OCI-LY1 (cell line): Measurements from ENCODE around the gene COA3.

ENCODE experiments used
- H2AFZ ChIP-seq: fragments of 200-600 bp; sonication (generic), shearing (Covaris generic); 2 replicates; pipeline ENCODE4 v1.6.0; 2014; ENCODE audit warnings: antibody characterized with exemption, mild to moderate bottlenecking, low read length
- H3F3A ChIP-seq: fragments of 200-600 bp; sonication (generic), shearing (Covaris generic); 2 replicates; pipeline ENCODE4 v1.6.0; 2014; ENCODE audit warnings: mild to moderate bottlenecking, antibody characterized with exemption, low read length, moderate library complexity; ENCODE audit not compliant: insufficient read depth
- H3K27ac ChIP-seq: fragments of 200-600 bp; sonication (generic); 2 replicates; pipeline ENCODE4 v1.5.1; 2014; ENCODE audit warnings: low read length, mixed run types, mild to moderate bottlenecking, low read depth; ENCODE audit not compliant: poor library complexity, severe bottlenecking
- H3K27me3 ChIP-seq: fragments of 200-600 bp; sonication (generic); 2 replicates; pipeline ENCODE4 v1.6.0; 2014; ENCODE audit warnings: antibody characterized with exemption, mild to moderate bottlenecking, low read length, moderate library complexity; ENCODE audit not compliant: insufficient read depth
- H3K36me3 ChIP-seq: fragments of 200-600 bp; sonication (generic); 2 replicates; pipeline ENCODE4 v1.6.1; 2014; ENCODE audit warnings: mild to moderate bottlenecking, antibody characterized with exemption, low read length, moderate library complexity, mixed read lengths; ENCODE audit not compliant: insufficient read depth
- H3K4me1 ChIP-seq: fragments of 200-600 bp; sonication (generic); 2 replicates; pipeline ENCODE4 v1.5.1; 2014; ENCODE audit warnings: mild to moderate bottlenecking, low read length, moderate library complexity; ENCODE audit not compliant: insufficient read depth, severe bottlenecking
- H3K4me2 ChIP-seq: fragments of 200-600 bp; sonication (generic), shearing (Covaris generic); 2 replicates; pipeline ENCODE4 v1.6.1; 2014; ENCODE audit warnings: low read length
- H3K4me3 ChIP-seq: fragments of 200-600 bp; sonication (generic); 2 replicates; pipeline ENCODE4 v1.5.1; 2014; ENCODE audit warnings: low read length, low read depth, mild to moderate bottlenecking, mixed read lengths; ENCODE audit not compliant: poor library complexity, severe bottlenecking
- H3K79me2 ChIP-seq: fragments of 200-600 bp; shearing (Covaris generic); 2 replicates; pipeline ENCODE4 v1.6.1; 2016; ENCODE audit warnings: mixed run types, low read length, mixed read lengths; ENCODE audit not compliant: insufficient read depth
- H3K9ac ChIP-seq: fragments of 200-600 bp; sonication (generic), shearing (Covaris generic); 2 replicates; pipeline ENCODE4 v1.6.1; 2014; ENCODE audit warnings: mild to moderate bottlenecking, low read length, mixed read lengths
- H3K9me2 ChIP-seq: fragments of 200-600 bp; sonication (generic), shearing (Covaris generic); 2 replicates; pipeline ENCODE4 v1.6.1; 2014; ENCODE audit warnings: low read depth, mild to moderate bottlenecking, low read length, mixed read lengths
- H3K9me3 ChIP-seq: fragments of 200-600 bp; shearing (Covaris generic); 2 replicates; pipeline ENCODE4 v1.6.1; 2014; ENCODE audit warnings: low read length, mixed read lengths
- H4K20me1 ChIP-seq: fragments of 200-600 bp; sonication (generic), shearing (Covaris generic); 2 replicates; pipeline ENCODE4 v1.6.0; 2016; ENCODE audit warnings: mild to moderate bottlenecking, low read length; ENCODE audit not compliant: insufficient read depth
- EZH2 ChIP-seq: fragments of 200-600 bp; sonication (generic), shearing (Covaris generic); IDR thresholded peaks from 2 replicates; pipeline ENCODE4 v1.8.0; 2017; ENCODE audit warnings: borderline replicate concordance, mixed run types, mild to moderate bottlenecking, antibody characterized with exemption, low read length, moderate library complexity, mixed read lengths
- TF ChIP-seq, protein P1 (sequence below): fragments of 200-600 bp; sonication (generic), shearing (Covaris generic); IDR thresholded peaks from 2 replicates; pipeline ENCODE4 v1.5.1; 2017; ENCODE audit warnings: mild to moderate bottlenecking, antibody characterized with exemption, low read length, moderate library complexity, mixed read lengths

Gene COA3

GRCh38 chr17:42818379-42818778 is 19.9 kb upstream of the COA3 start:
- Histone ChIP-seq H3K9me2 (no peaks in the 10 kb centered on the region), H3K79me2 (peaks cover 3% of the 10 kb centered on the region), H3F3A (0 out of 2 replicates have a peak, but pooled peaks cover 8% of the 10 kb centered on the region), H3K9ac (no peak overlapping the region), H3K9me3 (no peaks in the 10 kb centered on the region), H3K36me3 (peaks cover 78% of the 10 kb centered on the region), H2AFZ (no peak overlapping the region), H3K4me1 (peaks cover 13% of the 10 kb centered on the region), H3K4me2 (no peak overlapping the region), H3K27me3 (no peaks in the 10 kb centered on the region), H4K20me1 (no peaks in the 10 kb centered on the region), H3K27ac (no peak overlapping the region), H3K4me3 (no peak overlapping the region)
- no peak for TF ChIP-seq EZH2
- TF ChIP-seq, protein P1, sequence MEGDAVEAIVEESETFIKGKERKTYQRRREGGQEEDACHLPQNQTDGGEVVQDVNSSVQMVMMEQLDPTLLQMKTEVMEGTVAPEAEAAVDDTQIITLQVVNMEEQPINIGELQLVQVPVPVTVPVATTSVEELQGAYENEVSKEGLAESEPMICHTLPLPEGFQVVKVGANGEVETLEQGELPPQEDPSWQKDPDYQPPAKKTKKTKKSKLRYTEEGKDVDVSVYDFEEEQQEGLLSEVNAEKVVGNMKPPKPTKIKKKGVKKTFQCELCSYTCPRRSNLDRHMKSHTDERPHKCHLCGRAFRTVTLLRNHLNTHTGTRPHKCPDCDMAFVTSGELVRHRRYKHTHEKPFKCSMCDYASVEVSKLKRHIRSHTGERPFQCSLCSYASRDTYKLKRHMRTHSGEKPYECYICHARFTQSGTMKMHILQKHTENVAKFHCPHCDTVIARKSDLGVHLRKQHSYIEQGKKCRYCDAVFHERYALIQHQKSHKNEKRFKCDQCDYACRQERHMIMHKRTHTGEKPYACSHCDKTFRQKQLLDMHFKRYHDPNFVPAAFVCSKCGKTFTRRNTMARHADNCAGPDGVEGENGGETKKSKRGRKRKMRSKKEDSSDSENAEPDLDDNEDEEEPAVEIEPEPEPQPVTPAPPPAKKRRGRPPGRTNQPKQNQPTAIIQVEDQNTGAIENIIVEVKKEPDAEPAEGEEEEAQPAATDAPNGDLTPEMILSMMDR: no peak

DNA sequence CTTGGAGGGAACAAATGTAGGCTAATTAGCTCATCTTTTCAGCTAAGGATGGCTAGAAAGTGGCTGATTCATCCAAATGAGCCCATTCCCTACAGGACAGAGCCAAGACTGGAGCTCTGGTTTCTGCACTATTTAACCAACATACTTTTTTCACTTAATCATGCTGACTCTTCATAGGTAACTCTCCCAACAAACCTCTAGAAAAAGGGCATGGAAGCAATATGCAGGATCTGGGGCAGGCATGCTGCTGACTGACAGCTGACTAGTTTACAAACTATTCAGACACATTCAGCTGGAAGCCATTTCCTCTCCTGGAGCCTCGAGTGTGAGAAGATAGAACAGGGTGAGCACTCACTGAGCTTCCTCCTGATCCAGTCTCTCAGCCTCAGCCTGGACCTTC is 19.4 kb upstream of the COA3 start:
- no peak overlapping the region for H2AFZ ChIP-seq
- H3K79me2 ChIP-seq: no peaks in the 10 kb centered on the region; the same call in 1 of the 2 replicates
- H3K9ac ChIP-seq: no peak overlapping the region
- H3K4me1 ChIP-seq: peaks cover 8% of the 10 kb centered on the region
- H3K36me3 ChIP-seq: peaks cover 82% of the 10 kb centered on the region
- H3F3A ChIP-seq: 0 out of 2 replicates have a peak, but pooled peaks cover 8% of the 10 kb centered on the region
- H4K20me1 ChIP-seq: no peaks in the 10 kb centered on the region
- TF ChIP-seq, protein P1: no peak
- H3K4me3 ChIP-seq: no peak overlapping the region
- H3K27ac ChIP-seq: no peak overlapping the region
- no peaks in the 10 kb centered on the region for H3K9me3 ChIP-seq
- no peaks in the 10 kb centered on the region for H3K27me3 ChIP-seq
- no peak overlapping the region for H3K4me2 ChIP-seq
- no peaks in the 10 kb centered on the region for H3K9me2 ChIP-seq

DNA sequence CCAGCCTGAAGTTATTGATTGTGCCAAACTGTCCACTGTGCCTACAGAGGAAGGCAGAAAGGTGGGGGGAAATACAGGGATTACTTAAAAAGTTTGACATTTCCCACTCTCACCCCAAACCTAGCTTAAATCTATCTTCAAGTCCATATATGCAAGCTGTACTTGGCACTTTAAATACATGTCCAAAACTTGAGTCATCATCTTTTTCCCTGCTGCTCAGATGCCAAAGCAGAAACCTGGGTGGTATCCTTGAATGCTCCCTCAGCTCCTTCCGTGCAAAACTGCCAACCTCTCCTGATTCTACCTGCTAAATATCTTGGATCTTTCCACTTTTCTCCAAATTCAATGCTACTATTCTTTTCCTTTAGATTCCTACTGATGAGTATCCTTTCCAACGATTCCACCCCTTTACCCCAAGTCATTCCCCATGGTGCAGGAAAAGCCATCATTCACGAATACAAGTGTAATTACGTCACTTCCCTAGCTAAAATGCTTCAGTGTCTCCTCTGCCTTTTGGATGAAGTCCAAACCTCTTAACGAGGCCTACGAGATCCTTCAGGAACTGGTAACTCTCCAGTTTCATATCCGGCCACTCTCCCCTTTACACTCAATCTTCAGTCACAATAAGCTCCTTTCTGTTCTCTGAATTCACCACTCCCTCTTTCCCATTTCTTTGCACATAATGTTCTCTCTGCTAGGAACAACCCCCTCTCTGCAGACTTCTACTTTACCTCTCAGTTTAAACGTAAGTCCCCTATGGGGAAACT is 16.3 kb upstream of the COA3 start:
- Histone ChIP-seq H3F3A (no peaks in the 10 kb centered on the region), H3K4me2 (no peak overlapping the region), H2AFZ (no peak overlapping the region), H3K9ac (no peak overlapping the region), H3K4me3 (no peak overlapping the region), H3K9me2 (no peaks in the 10 kb centered on the region), H3K4me1 (no peaks in the 10 kb centered on the region), H3K27ac (no peak overlapping the region), H3K36me3 (peaks cover 87% of the 10 kb centered on the region), H3K79me2 (no peaks in the 10 kb centered on the region), H3K27me3 (no peaks in the 10 kb centered on the region), H4K20me1 (no peaks in the 10 kb centered on the region), H3K9me3 (no peaks in the 10 kb centered on the region)
- TF ChIP-seq EZH2: no peak
- TF ChIP-seq, protein P1: no peak
